Hepatocyte (in vitro differentiated cells): ENCODE results near the gene APBA2. TPM values are rescaled to one million over a fixed set of nuclear protein-coding genes. Genes with fewer than 3 reads are reported as not detected.

ENCODE experiments used
- DNase-seq: peaks from one replicate; pipeline ENCODE4 v3.0.0-alpha.2; 2016; ENCODE audit warnings: low spot score
- H2AFZ ChIP-seq: fragments of 200-600 bp; sonication (generic); 2 replicates; pipeline ENCODE4 v1.6.0; 2016; ENCODE audit warnings: antibody characterized with exemption, mild to moderate bottlenecking
- H3K27ac ChIP-seq: fragments of 200-600 bp; sonication (generic); 2 replicates; pipeline ENCODE4 v1.5.1; 2016; ENCODE audit warnings: mild to moderate bottlenecking
- H3K27me3 ChIP-seq: fragments of 200-600 bp; sonication (generic); 2 replicates; pipeline ENCODE4 v1.6.1; 2016
- H3K36me3 ChIP-seq: fragments of 200-600 bp; sonication (generic); replicated peaks from 2 replicates; pipeline ENCODE4 v1.5.1; 2016; ENCODE audit warnings: low read depth; ENCODE audit not compliant: insufficient read depth
- H3K4me1 ChIP-seq: fragments of 200-600 bp; sonication (generic); 2 replicates; pipeline ENCODE4 v1.5.1; 2016; ENCODE audit warnings: mild to moderate bottlenecking, moderate library complexity; ENCODE audit not compliant: insufficient read depth
- H3K4me2 ChIP-seq: fragments of 200-600 bp; sonication (generic); 2 replicates; pipeline ENCODE4 v1.6.0; 2016
- H3K4me3 ChIP-seq: fragments of 200-600 bp; sonication (generic); 2 replicates; pipeline ENCODE4 v1.5.1; 2016; ENCODE audit warnings: mild to moderate bottlenecking
- H3K79me2 ChIP-seq: fragments of 200-600 bp; sonication (generic); 2 replicates; pipeline ENCODE4 v1.6.0; 2017; ENCODE audit warnings: mild to moderate bottlenecking
- H3K9me2 ChIP-seq: fragments of 200-600 bp; sonication (generic); replicated peaks from 2 replicates; pipeline ENCODE4 v1.6.0; 2017; ENCODE audit warnings: mild to moderate bottlenecking; ENCODE audit not compliant: insufficient read depth
- H3K9me3 ChIP-seq: fragments of 200-600 bp; sonication (generic); 2 replicates; pipeline ENCODE4 v1.5.1; 2016; ENCODE audit warnings: low read depth, mild to moderate bottlenecking
- H4K20me1 ChIP-seq: fragments of 200-600 bp; sonication (generic); 2 replicates; pipeline ENCODE4 v1.6.0; 2016; ENCODE audit warnings: mild to moderate bottlenecking; ENCODE audit not compliant: insufficient read depth, poor library complexity, severe bottlenecking
- EZH2 ChIP-seq: fragments of 200-600 bp; sonication (generic); IDR thresholded peaks from 2 replicates; pipeline ENCODE4 v1.6.1; 2016; ENCODE audit warnings: antibody characterized with exemption, mild to moderate bottlenecking, borderline replicate concordance
- EZH2phosphoT487 ChIP-seq: fragments of 200-600 bp; sonication (generic); IDR thresholded peaks from one replicate; pipeline ENCODE4 v1.6.1; 2018; ENCODE audit warnings: antibody characterized with exemption, mild to moderate bottlenecking, low read depth, moderate library complexity; ENCODE audit not compliant: unreplicated experiment, severe bottlenecking
- WGBS: methylation state at CpG from one replicate; pipeline ENCODE4 v1.1.6; 2016; ENCODE audit warnings: low lambda C conversion rate; ENCODE audit errors: missing lambda C conversion rate; 5-methylcytosine and 5-hydroxymethylcytosine counted together
- polyA plus RNA-seq: library from polyadenylated mRNA; unstranded; fragments of >200 nt; fragmentation: Nextera tagmentation; extraction: Ambion mirVana; gene quantifications from 2 replicates; pipeline ENCODE4 v1.2.1, GENCODE V29; 2016
- total RNA-seq: library from RNA; depleted of rRNA; stranded (reverse); fragments of >200 nt; gene quantifications from 2 replicates; pipeline ENCODE4 v1.2.3, GENCODE V29; 2014
- TF ChIP-seq, protein P1 (sequence below): fragments of 200-600 bp; sonication (generic); IDR thresholded peaks from 2 replicates; pipeline ENCODE4 v1.5.1; 2016; ENCODE audit warnings: antibody characterized with exemption, mild to moderate bottlenecking; ENCODE audit not compliant: poor library complexity

The APBA2 gene
- total and polyA plus RNA-seq, 2 experiments from 2014 or later, result 8.4 to 10.1 TPM

DNA sequence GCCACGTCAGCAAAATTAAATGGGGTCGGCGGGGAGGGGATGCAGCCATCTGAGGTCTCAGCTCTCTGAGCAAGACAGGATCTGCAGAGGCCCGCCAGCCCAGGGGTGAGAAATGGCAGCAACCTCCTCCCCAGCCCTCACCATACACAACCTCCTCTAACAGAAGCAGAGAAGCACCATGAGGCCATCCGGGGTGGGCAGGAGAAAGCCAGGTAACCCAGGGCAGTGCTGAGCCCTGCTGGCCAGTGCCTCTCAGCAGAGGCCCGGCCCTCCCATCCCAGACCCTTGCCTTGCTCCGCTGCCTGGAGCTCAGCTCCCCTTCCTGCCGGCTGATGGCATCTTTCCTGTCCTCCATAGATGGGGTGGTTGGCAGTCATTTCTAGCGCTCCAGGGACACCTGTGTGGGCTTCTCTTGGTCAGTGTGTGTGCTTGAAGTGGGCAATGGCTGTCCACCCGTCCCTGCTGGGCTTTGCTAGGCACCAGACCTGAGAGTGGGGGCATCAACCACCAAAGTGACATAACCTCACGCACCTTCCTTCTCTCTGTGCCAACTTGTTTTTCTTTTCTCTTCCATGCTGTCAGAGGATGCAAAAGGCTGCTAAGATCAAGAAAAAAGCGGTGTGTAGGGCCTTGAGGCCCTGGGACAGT lies 208.0 kb downstream of the APBA2 start:
- no peaks in the 10 kb centered on the region for H3K36me3 ChIP-seq
- no peaks in the 10 kb centered on the region for H4K20me1 ChIP-seq
- H3K9me2 ChIP-seq, result no peaks in the 10 kb centered on the region
- H3K4me1 ChIP-seq, result no peaks in the 10 kb centered on the region
- H3K4me2 ChIP-seq, result no peak overlapping the region
- TF ChIP-seq, protein P1, sequence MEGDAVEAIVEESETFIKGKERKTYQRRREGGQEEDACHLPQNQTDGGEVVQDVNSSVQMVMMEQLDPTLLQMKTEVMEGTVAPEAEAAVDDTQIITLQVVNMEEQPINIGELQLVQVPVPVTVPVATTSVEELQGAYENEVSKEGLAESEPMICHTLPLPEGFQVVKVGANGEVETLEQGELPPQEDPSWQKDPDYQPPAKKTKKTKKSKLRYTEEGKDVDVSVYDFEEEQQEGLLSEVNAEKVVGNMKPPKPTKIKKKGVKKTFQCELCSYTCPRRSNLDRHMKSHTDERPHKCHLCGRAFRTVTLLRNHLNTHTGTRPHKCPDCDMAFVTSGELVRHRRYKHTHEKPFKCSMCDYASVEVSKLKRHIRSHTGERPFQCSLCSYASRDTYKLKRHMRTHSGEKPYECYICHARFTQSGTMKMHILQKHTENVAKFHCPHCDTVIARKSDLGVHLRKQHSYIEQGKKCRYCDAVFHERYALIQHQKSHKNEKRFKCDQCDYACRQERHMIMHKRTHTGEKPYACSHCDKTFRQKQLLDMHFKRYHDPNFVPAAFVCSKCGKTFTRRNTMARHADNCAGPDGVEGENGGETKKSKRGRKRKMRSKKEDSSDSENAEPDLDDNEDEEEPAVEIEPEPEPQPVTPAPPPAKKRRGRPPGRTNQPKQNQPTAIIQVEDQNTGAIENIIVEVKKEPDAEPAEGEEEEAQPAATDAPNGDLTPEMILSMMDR, result no peak
- TF ChIP-seq EZH2phosphoT487 (no peak), EZH2 (no peak)
- no peak overlapping the region for H2AFZ ChIP-seq
- DNase-seq, result no peak
- no peak overlapping the region for H3K4me3 ChIP-seq
- H3K9me3 ChIP-seq, result no peaks in the 10 kb centered on the region
- no peaks in the 10 kb centered on the region for H3K27me3 ChIP-seq
- H3K79me2 ChIP-seq, result no peaks in the 10 kb centered on the region
- WGBS, result 89% methylated on average over 12 of the region's 12 CpGs
- no peak overlapping the region for H3K27ac ChIP-seq

DNA sequence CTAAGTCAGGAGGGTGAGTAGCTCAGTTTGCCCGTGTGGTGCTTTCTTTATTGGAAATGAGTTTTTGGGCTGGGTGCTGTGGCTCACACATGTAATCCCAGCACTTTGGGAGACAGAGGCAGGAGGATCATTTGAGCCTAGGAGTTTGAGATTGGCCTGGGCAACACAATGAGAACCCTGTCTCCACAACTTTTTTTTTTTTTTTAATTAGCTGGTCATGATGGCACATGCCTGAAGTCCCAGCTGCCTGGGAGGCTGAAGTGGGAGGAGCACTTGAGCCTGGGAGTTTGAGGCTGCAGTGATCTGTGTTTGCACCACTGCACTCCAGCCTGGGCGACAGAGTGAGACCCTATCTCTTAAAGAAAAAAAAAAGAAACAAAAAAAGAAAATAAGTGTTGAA lies 208.9 kb downstream of the APBA2 start:
- Histone ChIP-seq H3K4me2 (no peak overlapping the region), H3K4me1 (no peaks in the 10 kb centered on the region), H3K27me3 (no peaks in the 10 kb centered on the region), H3K4me3 (no peak overlapping the region), H3K79me2 (no peaks in the 10 kb centered on the region), H3K36me3 (no peaks in the 10 kb centered on the region), H3K9me3 (no peaks in the 10 kb centered on the region), H3K27ac (no peak overlapping the region), H4K20me1 (no peaks in the 10 kb centered on the region), H2AFZ (no peak overlapping the region), H3K9me2 (no peaks in the 10 kb centered on the region)
- 82% methylated on average over 2 of the region's 2 CpGs for WGBS
- no peak for DNase-seq
- TF ChIP-seq, protein P1, result no peak
- TF ChIP-seq EZH2 (no peak), EZH2phosphoT487 (no peak)

DNA sequence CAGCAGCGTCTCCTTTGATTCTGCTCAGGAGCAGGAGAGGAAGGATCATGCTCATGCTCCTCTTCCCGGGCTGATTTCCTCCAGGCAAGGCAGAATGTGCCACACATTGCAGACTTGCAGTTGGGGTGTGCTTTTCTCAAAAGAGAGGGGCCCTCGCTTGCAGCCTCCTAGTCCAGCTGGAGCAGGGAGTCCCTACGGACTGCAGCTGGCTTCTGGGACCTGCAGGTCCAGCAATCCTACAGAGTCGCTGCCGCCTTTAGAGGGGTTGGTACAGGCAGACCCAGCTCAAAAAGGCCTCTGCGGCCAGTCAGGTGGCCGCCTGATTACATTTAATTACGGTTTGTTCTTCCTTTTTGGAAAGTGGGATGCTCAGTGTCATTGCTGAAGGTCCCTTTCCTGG lies 210.0 kb downstream of the APBA2 start:
- no peak overlapping the region for H3K4me2 ChIP-seq
- H3K27ac ChIP-seq, result no peak overlapping the region
- no peaks in the 10 kb centered on the region for H3K4me1 ChIP-seq
- no peak for TF ChIP-seq EZH2phosphoT487
- no peak for TF ChIP-seq EZH2
- TF ChIP-seq, protein P1, result no peak
- no peaks in the 10 kb centered on the region for H3K27me3 ChIP-seq
- no peaks in the 10 kb centered on the region for H3K9me3 ChIP-seq
- no peak for DNase-seq
- no peaks in the 10 kb centered on the region for H3K79me2 ChIP-seq
- H3K4me3 ChIP-seq, result no peak overlapping the region
- no peaks in the 10 kb centered on the region for H3K9me2 ChIP-seq
- no peaks in the 10 kb centered on the region for H3K36me3 ChIP-seq
- H4K20me1 ChIP-seq, result no peaks in the 10 kb centered on the region
- WGBS, result 93% methylated on average over 9 of the region's 9 CpGs
- H2AFZ ChIP-seq, result no peak overlapping the region
